ENCODE results near the gene CDK5RAP2.

DNA sequence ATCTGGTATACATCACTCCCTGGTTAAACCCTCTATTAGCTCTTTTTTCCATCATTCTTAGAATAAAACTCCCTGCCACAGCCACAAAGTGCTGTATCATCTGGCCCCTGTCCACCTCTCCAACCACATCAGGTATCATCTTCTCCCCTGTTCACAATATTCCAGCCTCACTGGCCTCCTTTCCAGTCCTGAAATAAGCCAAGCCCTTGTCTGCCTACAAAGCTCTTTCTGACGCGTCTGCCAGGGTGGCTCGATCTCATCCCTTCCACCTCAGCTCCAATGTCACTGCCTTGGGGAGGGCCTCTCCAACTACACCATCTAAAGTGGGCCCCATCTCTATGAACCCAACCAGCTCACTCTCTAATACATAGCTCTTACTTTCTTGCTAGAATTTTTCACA lies 21.5 kb downstream of the CDK5RAP2 start:
- TF ChIP-seq, protein P1, sequence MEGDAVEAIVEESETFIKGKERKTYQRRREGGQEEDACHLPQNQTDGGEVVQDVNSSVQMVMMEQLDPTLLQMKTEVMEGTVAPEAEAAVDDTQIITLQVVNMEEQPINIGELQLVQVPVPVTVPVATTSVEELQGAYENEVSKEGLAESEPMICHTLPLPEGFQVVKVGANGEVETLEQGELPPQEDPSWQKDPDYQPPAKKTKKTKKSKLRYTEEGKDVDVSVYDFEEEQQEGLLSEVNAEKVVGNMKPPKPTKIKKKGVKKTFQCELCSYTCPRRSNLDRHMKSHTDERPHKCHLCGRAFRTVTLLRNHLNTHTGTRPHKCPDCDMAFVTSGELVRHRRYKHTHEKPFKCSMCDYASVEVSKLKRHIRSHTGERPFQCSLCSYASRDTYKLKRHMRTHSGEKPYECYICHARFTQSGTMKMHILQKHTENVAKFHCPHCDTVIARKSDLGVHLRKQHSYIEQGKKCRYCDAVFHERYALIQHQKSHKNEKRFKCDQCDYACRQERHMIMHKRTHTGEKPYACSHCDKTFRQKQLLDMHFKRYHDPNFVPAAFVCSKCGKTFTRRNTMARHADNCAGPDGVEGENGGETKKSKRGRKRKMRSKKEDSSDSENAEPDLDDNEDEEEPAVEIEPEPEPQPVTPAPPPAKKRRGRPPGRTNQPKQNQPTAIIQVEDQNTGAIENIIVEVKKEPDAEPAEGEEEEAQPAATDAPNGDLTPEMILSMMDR (IDR thresholded peaks at IDR 0.05), result no peak
- TF ChIP-seq POLR2A (IDR thresholded peaks at IDR 0.05), result no peak
- no peak for TF ChIP-seq POLR2AphosphoS5 (IDR thresholded peaks at IDR 0.05)
